Measurements from ENCODE around the gene PLA2G2C. TPM values are rescaled to one million over a fixed set of nuclear protein-coding genes. Genes with fewer than 3 reads are reported as not detected.
"Not testable (repeated sequence)": the region's sequence is repeated elsewhere in the genome, so short reads cannot be mapped to it uniquely, and the experiment has no call there.

Gene PLA2G2C
- total RNA-seq: 0.57 TPM in 1 of 2 replicates, not detected in the other

GRCh38 chr1:20185834-20186782 lies at the start of gene PLA2G2C, which contains the start of gene UBXN10:
Gene PLA2G2C (minus strand): TSS chr1:20186518. CDS start chr1:20177363, 9,155 bp downstream.
Gene UBXN10 (plus strand): TSS chr1:20186096. CDS start chr1:20190562, 4,466 bp downstream.
- intact Hi-C loops (cut with micrococcal nuclease): loop anchor here (5.0 kb wide), 1 partner anchor 34 kb away; no protein-coding TSS in a partner anchor

- intact Hi-C loops (cut with micrococcal nuclease): no loop called here
These were observed 48.6 kb upstream of the PLA2G2C start for GRCh38 chr1:20234788-20235535.

GRCh38 chr1:20233866-20234265 lies 47.5 kb upstream of the PLA2G2C start:
- intact Hi-C loops (cut with micrococcal nuclease): no loop called here

DNA sequence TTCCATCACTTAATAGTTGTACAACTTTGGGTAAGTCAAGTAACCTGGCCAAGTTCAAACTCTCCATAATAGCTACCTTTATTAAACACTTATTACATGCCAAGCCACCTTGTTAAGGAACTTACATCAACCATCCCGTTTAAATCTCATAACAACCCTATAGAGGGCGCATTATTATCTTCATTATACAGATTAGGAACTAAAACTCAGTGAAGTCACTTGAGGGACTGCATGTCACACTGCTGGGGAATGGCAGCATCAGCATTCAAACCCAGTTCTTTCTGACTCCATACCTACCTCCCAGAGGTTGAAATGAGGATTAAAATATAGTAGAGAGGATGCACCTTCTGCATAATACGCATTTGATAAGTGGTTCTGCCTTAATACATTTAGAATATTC lies 47.1 kb upstream of the PLA2G2C start:
- intact Hi-C loops (cut with micrococcal nuclease): no loop called here

DNA sequence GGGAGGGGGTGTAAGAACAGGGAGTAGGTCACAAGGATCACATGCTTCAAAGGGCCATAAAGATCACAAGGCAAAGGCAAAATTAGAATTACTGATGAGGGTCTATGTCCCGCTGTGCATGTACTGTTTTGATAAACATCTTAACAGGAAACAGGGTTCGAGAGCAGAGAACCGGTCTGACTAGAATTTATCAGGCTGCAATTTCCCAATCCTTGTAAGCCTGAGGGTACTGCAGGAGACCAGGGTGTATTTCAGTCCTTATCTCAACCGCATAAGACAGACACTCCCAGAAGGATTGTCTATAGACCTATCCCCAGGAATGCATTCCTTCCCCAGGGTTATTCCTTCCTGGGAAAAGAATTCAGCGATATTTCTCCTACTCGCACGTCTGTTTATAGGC lies 46.2 kb upstream of the PLA2G2C start:
- intact Hi-C loops (cut with micrococcal nuclease): not testable (repeated sequence)

GRCh38 chr1:20229171-20229570 lies 42.9 kb upstream of the PLA2G2C start:
- intact Hi-C loops (cut with micrococcal nuclease): no loop called here

DNA sequence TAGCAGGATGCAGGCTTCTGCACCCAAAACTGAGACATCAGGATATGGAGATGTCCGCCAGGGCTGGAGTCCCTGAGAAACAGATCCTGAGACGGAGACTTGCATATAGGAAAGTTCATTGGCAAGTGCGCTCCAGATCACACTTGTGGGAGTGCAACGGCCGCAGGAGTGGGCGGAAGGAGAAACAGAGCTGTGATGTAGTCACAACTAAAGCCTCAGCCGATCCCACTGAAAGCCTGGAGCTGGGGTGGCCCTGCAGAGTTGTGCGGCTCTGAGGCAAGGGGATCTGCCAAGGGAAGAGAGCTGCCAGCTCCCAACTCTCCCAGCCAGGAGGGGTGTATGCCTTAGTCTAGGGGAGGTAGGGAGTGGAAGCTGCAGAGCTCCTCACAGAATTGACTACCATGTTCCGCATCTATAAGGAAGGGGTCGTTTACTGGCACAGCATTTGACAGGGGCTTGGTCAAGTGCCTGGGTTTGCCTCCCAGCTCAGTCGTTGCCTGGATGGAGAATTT lies 42.1 kb upstream of the PLA2G2C start:
- intact Hi-C loops (cut with micrococcal nuclease): no loop called here

DNA sequence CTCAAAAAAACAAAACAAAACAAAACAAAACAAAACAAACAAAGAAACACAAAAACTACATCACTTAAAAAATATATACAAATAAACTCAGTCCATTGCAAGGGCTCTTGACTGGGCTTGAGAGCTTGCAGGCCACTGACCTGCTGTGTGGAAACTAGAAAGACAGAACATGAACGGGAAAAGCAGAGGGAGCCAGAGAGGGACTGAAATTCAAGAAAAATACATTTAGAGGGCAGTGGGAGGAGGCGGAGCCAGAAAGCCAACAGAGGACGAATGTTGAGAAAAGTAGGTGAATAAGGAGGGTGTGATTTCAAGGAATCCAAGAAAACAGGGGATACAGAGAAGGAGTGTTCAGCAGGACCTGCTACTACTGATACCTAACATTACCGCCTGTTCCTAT lies 41.4 kb upstream of the PLA2G2C start:
- intact Hi-C loops (cut with micrococcal nuclease): no loop called here

DNA sequence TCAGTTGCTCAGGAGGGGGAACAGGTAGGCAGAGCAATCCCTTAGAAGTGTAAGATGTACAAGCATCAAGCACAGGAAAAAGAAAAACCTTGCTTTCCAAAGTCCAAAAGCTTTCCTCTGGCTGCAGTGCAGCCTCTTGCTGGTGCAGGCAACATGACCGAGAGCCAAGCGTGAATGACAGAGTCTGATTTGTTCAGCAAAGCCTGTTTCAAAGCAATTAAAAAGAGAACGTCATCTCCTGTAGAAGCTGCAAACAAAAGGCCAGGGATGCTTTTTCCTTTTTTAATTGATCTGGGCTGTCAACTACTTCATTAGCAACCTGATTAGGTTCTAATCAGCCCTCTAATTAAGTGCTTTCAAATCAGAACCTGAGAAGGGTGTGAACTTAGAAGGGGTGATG lies 38.2 kb upstream of the PLA2G2C start:
- intact Hi-C loops (cut with micrococcal nuclease): no loop called here

GRCh38 chr1:20223551-20224419 lies 37.5 kb upstream of the PLA2G2C start:
- intact Hi-C loops (cut with micrococcal nuclease): no loop called here

DNA sequence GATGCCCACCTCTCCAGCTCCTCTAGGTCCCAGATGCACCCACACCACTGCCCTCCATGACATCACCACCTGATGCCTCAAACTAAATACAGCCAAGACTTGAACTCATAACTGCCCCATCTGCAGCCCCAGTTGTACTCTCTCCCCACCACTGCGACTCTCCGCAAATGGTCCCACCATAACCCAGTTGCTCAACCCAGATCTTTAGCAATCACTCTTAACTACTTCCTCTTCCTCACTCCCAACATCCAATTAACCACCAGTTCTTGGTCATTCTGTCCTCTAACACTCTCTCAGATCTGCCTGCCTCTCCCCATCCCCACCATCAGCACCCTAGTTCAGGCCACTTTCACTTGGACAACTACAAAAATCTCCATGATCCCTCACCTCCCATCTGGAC lies 36.8 kb upstream of the PLA2G2C start:
- intact Hi-C loops (cut with micrococcal nuclease): no loop called here

DNA sequence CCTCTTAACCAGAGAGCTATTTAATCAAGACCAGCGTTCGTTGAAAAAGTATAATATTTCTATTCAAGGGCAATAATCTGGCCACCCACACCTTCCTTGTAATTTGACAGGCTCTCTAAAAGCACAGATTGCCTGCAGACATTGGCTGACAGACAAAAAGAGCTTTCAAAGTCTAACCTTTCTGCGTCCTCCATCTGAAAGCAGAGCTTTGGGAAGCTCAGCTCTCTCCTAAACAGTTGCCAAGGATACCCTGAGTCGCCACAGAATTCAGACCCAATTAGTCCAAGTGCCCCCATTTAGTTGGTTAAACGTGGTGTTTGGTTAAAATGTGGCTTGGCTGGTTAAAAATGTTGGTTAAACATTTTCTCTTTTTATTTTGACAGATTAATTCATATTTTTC lies 33.7 kb upstream of the PLA2G2C start:
- intact Hi-C loops (cut with micrococcal nuclease): no loop called here

GRCh38 chr1:20219053-20219452 lies 32.7 kb upstream of the PLA2G2C start:
- intact Hi-C loops (cut with micrococcal nuclease): not testable (repeated sequence)

- intact Hi-C loops (cut with micrococcal nuclease): no loop called here
These were observed 30.3 kb upstream of the PLA2G2C start for GRCh38 chr1:20216574-20216973.

DNA sequence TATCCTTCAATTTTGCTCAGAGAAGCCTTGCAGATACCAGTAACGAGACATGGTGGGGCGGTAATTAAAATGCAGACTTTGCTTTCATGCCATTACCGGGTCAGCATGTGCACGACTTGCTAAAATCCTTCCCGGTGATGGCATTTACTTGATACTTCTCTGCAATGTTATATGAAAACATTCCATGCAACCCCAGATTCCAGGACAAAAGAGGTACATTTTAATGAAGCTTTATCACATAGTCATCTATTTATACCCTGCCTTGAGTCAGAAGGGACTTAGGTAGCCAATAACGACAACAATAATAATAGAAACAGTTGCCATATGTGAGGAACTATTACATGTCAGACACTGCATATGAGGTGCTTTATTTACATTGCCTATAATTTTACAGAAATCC lies 29.4 kb upstream of the PLA2G2C start:
- intact Hi-C loops (cut with micrococcal nuclease): no loop called here

GRCh38 chr1:20212685-20213331 lies 26.5 kb upstream of the PLA2G2C start:
- intact Hi-C loops (cut with micrococcal nuclease): loop anchor here (2.0 kb wide), 1 partner anchor 280 kb away; no protein-coding TSS in a partner anchor

- intact Hi-C loops (cut with micrococcal nuclease): loop anchor here (2.0 kb wide), 1 partner anchor 281 kb away; no protein-coding TSS in a partner anchor
These were observed 25.9 kb upstream of the PLA2G2C start for GRCh38 chr1:20212085-20212684.

- intact Hi-C loops (cut with micrococcal nuclease): no loop called here
These were observed 25.2 kb upstream of the PLA2G2C start for GRCh38 chr1:20211511-20211931.

- intact Hi-C loops (cut with micrococcal nuclease): no loop called here
These were observed 24.6 kb upstream of the PLA2G2C start for GRCh38 chr1:20210736-20211460.

All from T-helper 2 cell treated with Interferon-gamma antibody and Interleukin-4, amounts not matched to agents 100 ng/mL and 5 ng/mL, for 36 hours (primary cell).